GM21360 (cell line): ENCODE results near the gene MTA1.

Source experiments
- ATAC-seq: cut with Tn5 transposase; IDR thresholded peaks from one replicate; pipeline ENCODE4 v1.9.1; 2021; ENCODE audit warnings: mild to moderate bottlenecking, moderate library complexity; ENCODE audit not compliant: unreplicated experiment

Gene MTA1

GRCh38 chr14:105386581-105387529 lies 32.8 kb upstream of the MTA1 start:
- ATAC-seq, result no peak

- no peak for ATAC-seq
These were observed 32.1 kb upstream of the MTA1 start for GRCh38 chr14:105387530-105387922.

- ATAC-seq, result no peak
These were observed 31.3 kb upstream of the MTA1 start for GRCh38 chr14:105388110-105388951.

GRCh38 chr14:105388976-105389375 lies 30.7 kb upstream of the MTA1 start:
- no peak for ATAC-seq

GRCh38 chr14:105389534-105389933 lies 30.1 kb upstream of the MTA1 start:
- no peak for ATAC-seq

- no peak for ATAC-seq
These were observed 29.4 kb upstream of the MTA1 start for GRCh38 chr14:105389976-105390848.

- ATAC-seq, result no peak
These were observed 28.7 kb upstream of the MTA1 start for GRCh38 chr14:105390849-105391500.

GRCh38 chr14:105391541-105391940 lies 28.1 kb upstream of the MTA1 start:
- ATAC-seq, result no peak

- ATAC-seq, result no peak
These were observed 27.2 kb upstream of the MTA1 start for GRCh38 chr14:105392131-105393090.

GRCh38 chr14:105393151-105393550 lies 26.5 kb upstream of the MTA1 start:
- ATAC-seq, result no peak

GRCh38 chr14:105394714-105395537 lies 24.7 kb upstream of the MTA1 start:
- ATAC-seq, result no peak

GRCh38 chr14:105395538-105395854 lies 24.1 kb upstream of the MTA1 start:
- no peak for ATAC-seq

GRCh38 chr14:105397350-105397931 lies 22.2 kb upstream of the MTA1 start:
- no peak for ATAC-seq

GRCh38 chr14:105398044-105398725 lies 21.4 kb upstream of the MTA1 start, which contains the start of gene TEX22:
Gene TEX22, plus strand, starts transcription at chr14:105398538. Its CDS starts 803 bp downstream, at chr14:105399341.
- ATAC-seq, result peak; percentile 76

- peak; percentile 16 for ATAC-seq
These were observed 20.7 kb upstream of the MTA1 start for GRCh38 chr14:105398726-105399465.

GRCh38 chr14:105399466-105399775 lies 20.2 kb upstream of the MTA1 start:
- no peak for ATAC-seq

GRCh38 chr14:105400016-105400415 lies 19.6 kb upstream of the MTA1 start:
- no peak for ATAC-seq
